Retina (tissue), 1 donor: ENCODE measurements around the gene WWOX.

ENCODE experiments used
- DNase-seq: peaks from one replicate; pipeline ENCODE4 v3.0.0-alpha.2; 2016

WWOX gene

GRCh38 chr16:78235168-78235800, 135.8 kb downstream of the WWOX start:
- peak; percentile 60 for DNase-seq

- no peak for DNase-seq
These were observed 136.4 kb downstream of the WWOX start for GRCh38 chr16:78235876-78236275.

GRCh38 chr16:78237841-78238240, 138.4 kb downstream of the WWOX start:
- no peak for DNase-seq

GRCh38 chr16:78240459-78241222, 141.2 kb downstream of the WWOX start:
- DNase-seq = no peak

GRCh38 chr16:78242239-78242630, 142.8 kb downstream of the WWOX start:
- no peak for DNase-seq

- DNase-seq = no peak
These were observed 144.9 kb downstream of the WWOX start for GRCh38 chr16:78244131-78244895.

- DNase-seq = no peak
These were observed 147.1 kb downstream of the WWOX start for GRCh38 chr16:78246559-78246958.

- peak; percentile 43 for DNase-seq
These were observed 149.6 kb downstream of the WWOX start for GRCh38 chr16:78249056-78249455.

GRCh38 chr16:78249832-78250231, 150.4 kb downstream of the WWOX start:
- no peak for DNase-seq

- DNase-seq = no peak
These were observed 151.7 kb downstream of the WWOX start for GRCh38 chr16:78251115-78251514.

- no peak for DNase-seq
These were observed 153.3 kb downstream of the WWOX start for GRCh38 chr16:78252757-78253156.

GRCh38 chr16:78254841-78255240, 155.4 kb downstream of the WWOX start:
- no peak for DNase-seq

- DNase-seq = no peak
These were observed 157.4 kb downstream of the WWOX start for GRCh38 chr16:78256686-78257375.

GRCh38 chr16:78257376-78257728, 157.9 kb downstream of the WWOX start:
- peak; percentile 50 for DNase-seq

GRCh38 chr16:78258375-78259065, 159.1 kb downstream of the WWOX start:
- DNase-seq = no peak

GRCh38 chr16:78259873-78260272, 160.4 kb downstream of the WWOX start:
- no peak for DNase-seq

GRCh38 chr16:78264642-78265041, 165.2 kb downstream of the WWOX start:
- no peak for DNase-seq

GRCh38 chr16:78269256-78269655, 169.8 kb downstream of the WWOX start:
- DNase-seq = peak; percentile 44

- no peak for DNase-seq
These were observed 172.5 kb downstream of the WWOX start for GRCh38 chr16:78271981-78272380.

GRCh38 chr16:78274771-78275170, 175.3 kb downstream of the WWOX start:
- no peak for DNase-seq

- no peak for DNase-seq
These were observed 176.0 kb downstream of the WWOX start for GRCh38 chr16:78275420-78275819.

GRCh38 chr16:78277321-78278055, 178.0 kb downstream of the WWOX start:
- peak; percentile 42 for DNase-seq
